ENCODE data around the gene OR2A14.

- TF ChIP-seq CTCF (conservative IDR thresholded peaks at IDR 0.05 in 1 of 2, IDR thresholded peaks at IDR 0.05 in 1 of 2; ENCODE audit: low read depth in 1 of 2, low read length in 2 of 2): no peak
- TF ChIP-seq EZH2 (IDR thresholded peaks at IDR 0.05; ENCODE audit: low read length, missing control alignments): no peak
Observed at GRCh38 chr7:144102041-144102440, 20.9 kb upstream of the OR2A14 start.
